Ascending aorta (tissue), 2 donors: ENCODE data around the gene NCS1. TPM values are rescaled to one million over a fixed set of nuclear protein-coding genes. Genes with fewer than 3 reads are reported as not detected.
A peak's percentile ranks its signal among the peaks of the same experiment; 100 is the strongest.

Experiments
- DNase-seq, 2 donors: peaks; one replicate each; pipeline ENCODE4 v3.0.0-alpha.2; 2019; ENCODE audit warnings: low spot score in 2 of 2
- H3K27ac ChIP-seq, 2 donors: fragments of 200-600 bp; sonication (generic); one replicate each; pipeline ENCODE4 v1.5.1; 2016 to 2017; ENCODE audit warnings: mild to moderate bottlenecking in 1 of 2
- H3K27me3 ChIP-seq: fragments of 200-600 bp; sonication (generic); one replicate; pipeline ENCODE4 v1.5.1; 2017
- H3K36me3 ChIP-seq, 2 donors: fragments of 200-600 bp; sonication (generic); one replicate each; pipeline ENCODE4 v1.5.1; 2016
- H3K4me1 ChIP-seq, 2 donors: fragments of 200-600 bp; sonication (generic); one replicate each; pipeline ENCODE4 v1.5.1; 2016 to 2017; ENCODE audit warnings: mild to moderate bottlenecking in 1 of 2
- H3K4me3 ChIP-seq, 2 donors: fragments of 200-600 bp; sonication (generic); one replicate each; pipeline ENCODE4 v1.5.1; 2016 to 2017; ENCODE audit warnings: mild to moderate bottlenecking in 1 of 2
- H3K9me3 ChIP-seq, 2 donors: fragments of 200-600 bp; sonication (generic); one replicate each; pipeline ENCODE4 v1.5.1; 2016
- intact Hi-C: fragments of 100-400 bp; cut with DNase I; formaldehyde crosslinking; loops from one replicate; pipeline ENCODE4 v1.15.1; 2023
- total RNA-seq: library from RNA; depleted of rRNA; stranded (reverse); fragments of >200 nt; gene quantifications from one replicate; pipeline ENCODE4 v1.1.0, GENCODE V29; 2016
- TF ChIP-seq, protein P1 (sequence below), 3 experiments: fragments of 200-600 bp in 2 of 3; fragments of 450-650 bp in 1 of 3; sonication (generic) in 2 of 3; IDR thresholded peaks; one replicate each; pipeline ENCODE4 v1.5.1; 2016 to 2019; ENCODE audit warnings: antibody characterized with exemption in 3 of 3, mild to moderate bottlenecking in 1 of 3, moderate library complexity in 1 of 3

Gene NCS1
- total RNA-seq, 1 donor from 2014 or later, result 34.7 TPM

DNA sequence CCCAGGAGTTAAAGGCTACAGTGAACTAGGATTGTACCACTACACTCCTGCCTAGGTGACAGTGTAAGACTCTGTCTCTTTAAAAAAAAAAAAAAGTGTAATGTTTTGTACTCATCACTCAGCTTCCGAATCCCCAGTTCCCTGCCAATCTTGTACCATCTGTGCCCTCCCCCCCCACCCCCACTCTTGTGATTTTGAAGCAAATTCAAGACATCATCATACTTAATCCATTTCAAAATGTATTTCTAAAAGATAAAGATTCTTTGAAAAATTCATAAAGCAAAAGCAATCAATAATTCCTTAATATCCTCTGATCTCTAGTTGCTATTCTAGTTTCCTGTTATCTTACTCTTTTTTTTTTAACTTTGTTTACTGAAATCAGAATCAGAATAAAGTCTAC, 58.4 kb downstream of the NCS1 start:
- peaks cover 0 to 12% of the 10 kb centered on the region in 2 donors for H3K9me3 ChIP-seq

DNA sequence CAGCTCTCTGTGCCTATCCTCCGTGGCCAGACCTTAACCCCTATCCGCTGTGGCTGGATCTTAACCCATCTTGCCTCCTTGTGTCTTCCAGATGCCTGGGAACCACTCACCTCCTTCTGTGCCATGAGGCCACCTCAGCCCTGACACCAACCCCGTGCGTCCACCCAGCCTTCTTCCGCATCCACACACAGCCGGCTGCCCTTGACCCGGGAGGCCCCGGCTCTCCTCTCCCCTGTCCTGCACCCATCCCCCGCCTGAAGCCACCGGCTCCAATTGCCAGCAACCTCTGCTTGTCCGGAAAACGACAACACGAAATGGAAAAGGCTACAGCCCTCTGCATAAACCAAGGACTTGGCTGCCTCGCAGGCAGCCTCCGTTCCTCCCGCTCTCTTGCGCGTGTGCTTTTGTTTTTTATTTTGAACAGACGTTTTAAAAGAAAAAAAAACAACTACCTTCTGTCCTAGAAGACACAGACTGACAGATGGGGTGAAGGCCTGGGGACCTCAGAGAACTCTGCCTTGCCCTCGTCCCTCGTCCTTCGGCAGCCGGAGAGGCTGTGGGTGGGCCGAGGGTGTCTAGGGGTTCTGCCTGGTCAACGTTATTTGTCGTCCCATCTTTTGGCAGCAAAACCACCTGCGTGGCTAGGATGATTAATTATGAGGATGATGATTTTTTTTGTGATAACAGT, 60.8 kb downstream of the NCS1 start:
- H3K36me3 ChIP-seq, result peaks cover 20 to 41% of the 10 kb centered on the region in 2 donors
- H3K27ac ChIP-seq, result no peak overlapping the region
- no peak for DNase-seq
- intact Hi-C loops, result loop anchor here (10.0 kb wide), 1 partner anchor 398 kb away; the partner anchor contains the start of genes C9orf78 and USP20
- H3K27me3 ChIP-seq, result no peaks in the 10 kb centered on the region
- no peak overlapping the region for H3K4me3 ChIP-seq
- H3K9me3 ChIP-seq, result peaks cover 0 to 2% of the 10 kb centered on the region in 2 donors
- TF ChIP-seq, protein P1, sequence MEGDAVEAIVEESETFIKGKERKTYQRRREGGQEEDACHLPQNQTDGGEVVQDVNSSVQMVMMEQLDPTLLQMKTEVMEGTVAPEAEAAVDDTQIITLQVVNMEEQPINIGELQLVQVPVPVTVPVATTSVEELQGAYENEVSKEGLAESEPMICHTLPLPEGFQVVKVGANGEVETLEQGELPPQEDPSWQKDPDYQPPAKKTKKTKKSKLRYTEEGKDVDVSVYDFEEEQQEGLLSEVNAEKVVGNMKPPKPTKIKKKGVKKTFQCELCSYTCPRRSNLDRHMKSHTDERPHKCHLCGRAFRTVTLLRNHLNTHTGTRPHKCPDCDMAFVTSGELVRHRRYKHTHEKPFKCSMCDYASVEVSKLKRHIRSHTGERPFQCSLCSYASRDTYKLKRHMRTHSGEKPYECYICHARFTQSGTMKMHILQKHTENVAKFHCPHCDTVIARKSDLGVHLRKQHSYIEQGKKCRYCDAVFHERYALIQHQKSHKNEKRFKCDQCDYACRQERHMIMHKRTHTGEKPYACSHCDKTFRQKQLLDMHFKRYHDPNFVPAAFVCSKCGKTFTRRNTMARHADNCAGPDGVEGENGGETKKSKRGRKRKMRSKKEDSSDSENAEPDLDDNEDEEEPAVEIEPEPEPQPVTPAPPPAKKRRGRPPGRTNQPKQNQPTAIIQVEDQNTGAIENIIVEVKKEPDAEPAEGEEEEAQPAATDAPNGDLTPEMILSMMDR (IDR thresholded peaks at IDR 0.05), result no peak
- H3K4me1 ChIP-seq, result peaks cover 3 to 7% of the 10 kb centered on the region in 2 donors

More for the DNA sequence above, 58.4 kb downstream of the NCS1 start:
- no peak overlapping the region for H3K27ac ChIP-seq
- peaks cover 2 to 4% of the 10 kb centered on the region in 2 donors for H3K4me1 ChIP-seq
- TF ChIP-seq, protein P1 (IDR thresholded peaks at IDR 0.05), result no peak
- no peaks in the 10 kb centered on the region for H3K27me3 ChIP-seq
- no peak for DNase-seq
- H3K4me3 ChIP-seq, result no peak overlapping the region
- intact Hi-C loops, result loop anchor here (10.0 kb wide), 1 partner anchor 396 kb away; the partner anchor contains the start of genes C9orf78 and USP20
- H3K36me3 ChIP-seq, result peaks cover 41 to 64% of the 10 kb centered on the region in 2 donors

DNA sequence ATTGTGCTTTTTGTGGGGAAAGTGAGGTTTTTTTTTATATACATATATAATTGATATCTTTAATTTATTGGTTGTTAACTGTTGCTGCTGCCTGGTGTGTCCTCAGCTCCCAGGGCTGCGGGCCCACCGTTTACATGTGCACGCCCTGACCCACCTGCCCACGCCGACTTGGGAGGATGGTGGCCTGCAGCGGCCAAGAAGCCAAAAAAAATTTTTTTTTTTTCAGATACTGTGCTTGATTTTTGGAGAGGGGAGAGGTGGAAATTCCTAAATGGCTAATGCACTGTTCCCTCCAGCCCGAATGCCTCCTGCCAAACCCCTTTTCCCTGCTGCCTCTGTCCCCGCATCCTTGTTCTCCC, 61.4 kb downstream of the NCS1 start:
- Histone ChIP-seq H3K36me3 (peaks cover 17 to 36% of the 10 kb centered on the region in 2 donors), H3K27ac (no peak overlapping the region), H3K9me3 (no peaks in the 10 kb centered on the region), H3K4me1 (peaks cover 3 to 7% of the 10 kb centered on the region in 2 donors), H3K4me3 (no peak overlapping the region), H3K27me3 (no peaks in the 10 kb centered on the region)
- TF ChIP-seq, protein P1 (IDR thresholded peaks at IDR 0.05), result no peak
- intact Hi-C loops, result loop anchor here (10.0 kb wide), 1 partner anchor 399 kb away; the partner anchor contains the start of genes C9orf78 and USP20
- DNase-seq, result no peak

DNA sequence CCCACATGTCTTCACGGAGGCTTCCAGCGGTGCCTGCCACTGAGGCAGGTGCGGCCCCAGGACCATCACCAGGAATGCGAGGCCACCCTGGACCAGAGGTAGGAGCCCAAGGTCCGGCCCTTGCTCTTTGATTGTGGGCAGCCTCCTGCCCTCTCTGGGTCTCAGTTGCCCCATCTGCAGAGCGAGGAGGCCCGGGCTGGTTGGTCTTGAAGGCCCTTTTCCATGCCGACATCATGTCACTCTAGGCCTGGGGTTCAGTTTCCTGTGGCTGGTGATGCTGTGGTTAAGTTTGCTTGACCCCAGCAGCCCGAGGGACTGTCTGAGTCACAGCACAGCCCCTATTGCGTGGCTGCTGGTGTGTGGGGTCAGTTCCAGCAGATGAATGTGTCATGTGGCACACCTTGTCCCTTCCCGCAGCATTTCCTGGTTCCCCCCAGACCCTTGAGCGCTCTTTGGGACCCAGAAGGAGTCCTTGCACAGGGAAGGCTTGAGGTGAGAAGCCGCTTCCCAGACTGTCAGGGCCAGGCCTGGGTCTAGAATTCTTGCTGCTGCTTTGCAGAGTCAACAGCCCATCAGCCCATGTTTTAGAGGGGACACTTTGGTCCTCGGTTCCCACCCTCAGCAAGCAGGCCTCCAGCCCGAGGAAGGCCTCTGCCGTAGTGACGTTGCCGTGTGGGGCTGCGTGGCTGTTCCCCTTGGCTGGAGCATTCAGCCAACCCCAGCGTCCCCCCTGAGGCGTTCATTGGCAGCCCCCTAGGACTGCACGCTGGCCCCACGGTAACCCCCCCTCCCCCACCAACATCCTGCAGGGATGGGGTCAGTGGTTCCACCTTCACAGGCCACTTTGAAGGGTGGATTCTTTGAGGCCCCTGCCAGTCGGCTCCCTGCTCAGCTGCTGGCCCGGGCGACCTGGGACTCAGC, 62.4 kb downstream of the NCS1 start:
- peak overlapping the region; percentile 36 to 48 for H3K27ac ChIP-seq
- DNase-seq, result no peak
- no peaks in the 10 kb centered on the region for H3K9me3 ChIP-seq
- intact Hi-C loops, result loop anchor here (5.0 to 10.0 kb wide), 2 partner anchors 352 to 400 kb away; partner anchors contain the start of genes C9orf78 and USP20
- TF ChIP-seq, protein P1 (IDR thresholded peaks at IDR 0.05), result no peak
- H3K27me3 ChIP-seq, result no peaks in the 10 kb centered on the region
- H3K4me3 ChIP-seq, result no peak overlapping the region
- peaks cover 3 to 7% of the 10 kb centered on the region in 2 donors for H3K4me1 ChIP-seq
- H3K36me3 ChIP-seq, result peaks cover 17 to 27% of the 10 kb centered on the region in 2 donors

DNA sequence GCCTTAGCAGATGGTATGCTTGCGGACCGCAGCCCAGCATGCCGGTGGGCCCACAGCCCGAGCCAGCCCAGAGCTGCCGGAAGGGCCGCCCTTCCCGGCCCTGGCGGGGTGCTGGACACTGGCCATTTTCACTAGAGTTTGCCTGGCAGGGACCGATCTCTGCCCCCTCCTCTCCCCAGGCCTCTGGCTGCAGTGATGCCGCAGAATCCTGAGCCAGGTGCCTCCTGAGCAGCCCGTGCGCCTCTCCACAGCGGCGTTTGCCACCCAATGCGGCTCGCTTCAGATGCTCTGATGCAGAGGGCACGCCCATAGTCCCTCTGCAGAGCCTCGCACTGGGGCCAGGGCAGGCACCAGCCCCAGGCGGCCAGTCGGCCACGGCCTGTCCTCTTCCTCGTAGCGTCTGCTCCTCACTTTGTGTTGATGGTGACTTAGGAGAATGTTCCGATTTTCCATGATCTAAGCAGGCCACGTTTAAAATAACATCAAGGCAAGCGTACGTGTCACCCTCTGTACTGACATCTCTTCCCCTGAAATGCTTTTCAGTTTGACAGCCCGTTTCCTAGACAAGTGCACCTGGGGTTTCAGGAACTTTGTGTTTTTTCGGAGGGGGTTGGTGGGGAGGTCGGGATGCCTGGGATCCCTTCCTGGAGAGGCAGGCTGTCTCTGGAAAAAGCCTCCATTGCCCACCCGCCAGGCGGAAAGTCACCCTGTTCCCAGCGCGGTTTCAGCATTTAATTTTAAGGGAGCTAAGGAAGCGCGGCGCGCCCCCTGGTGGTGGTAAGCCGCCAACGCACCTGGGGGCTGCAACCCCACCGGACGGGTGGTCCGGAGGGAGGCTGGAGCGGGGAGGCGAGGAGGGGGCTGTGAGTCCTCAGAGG, 63.6 kb downstream of the NCS1 start:
- H3K9me3 ChIP-seq, result no peaks in the 10 kb centered on the region
- TF ChIP-seq, protein P1 (IDR thresholded peaks at IDR 0.05), result peak; percentile 98 to 100 (median 99)
- H3K4me1 ChIP-seq, result peaks cover 3 to 7% of the 10 kb centered on the region in 2 donors
- H3K4me3 ChIP-seq, result peak overlapping the region in 1 of 2 donors; percentile 50
- peaks cover 17 to 20% of the 10 kb centered on the region in 2 donors for H3K36me3 ChIP-seq
- intact Hi-C loops, result loop anchor here (1.0 to 10.0 kb wide), 5 partner anchors 63 to 401 kb away; partner anchors contain the start of genes C9orf78, NCS1 and USP20
- H3K27ac ChIP-seq, result peak overlapping the region; percentile 36 to 48
- no peaks in the 10 kb centered on the region for H3K27me3 ChIP-seq
- DNase-seq, result peak in 1 of 2 donors; percentile 87
